Spleen (tissue), 13 donors: ENCODE measurements around the gene PGA4. TPM values are rescaled to one million over a fixed set of nuclear protein-coding genes. Genes with fewer than 3 reads are reported as not detected.
"Not testable (repeated sequence)": the region's sequence is repeated elsewhere in the genome, so short reads cannot be mapped to it uniquely, and the experiment has no call there.

Experiments
- DNase-seq: peaks from one replicate; pipeline ENCODE4 v3.0.0-alpha.2; 2020
- H3K27ac ChIP-seq, 8 donors: fragments of 200-600 bp; sonication (generic) in 7 of 8; 1 replicate in 4 of 8; 2 replicates in 4 of 8; pipeline versions ENCODE4 v1.5.0 to v1.8.0; 2016 to 2021; ENCODE audit warnings: inconsistent platforms in 4 of 8, mild to moderate bottlenecking in 4 of 8, moderate library complexity in 1 of 8
- H3K27me3 ChIP-seq, 7 donors: fragments of 200-600 bp; sonication (generic) in 6 of 7; replicated peaks in 1 of 7; 1 replicate in 4 of 7; 2 replicates in 3 of 7; pipeline versions ENCODE4 v1.5.0 to v1.8.0; 2016 to 2021; ENCODE audit warnings: inconsistent platforms in 3 of 7, mild to moderate bottlenecking in 1 of 7
- H3K36me3 ChIP-seq, 6 donors: fragments of 200-600 bp; sonication (generic) in 5 of 6; 1 replicate in 4 of 6; 2 replicates in 2 of 6; pipeline versions ENCODE4 v1.5.0 to v1.8.0; 2016 to 2021; ENCODE audit warnings: inconsistent platforms in 2 of 6
- H3K4me1 ChIP-seq, 6 donors: fragments of 200-600 bp; sonication (generic) in 5 of 6; 1 replicate in 3 of 6; 2 replicates in 3 of 6; pipeline versions ENCODE4 v1.5.0 to v1.8.0; 2016 to 2021; ENCODE audit warnings: inconsistent platforms in 3 of 6
- H3K4me3 ChIP-seq, 8 donors: fragments of 200-600 bp; sonication (generic) in 7 of 8; 1 replicate in 4 of 8; 2 replicates in 4 of 8; pipeline versions ENCODE4 v1.5.0 to v1.8.0; 2016 to 2021; ENCODE audit warnings: inconsistent platforms in 4 of 8, mild to moderate bottlenecking in 4 of 8, moderate library complexity in 2 of 8
- H3K9me3 ChIP-seq, 8 donors: fragments of 200-600 bp; sonication (generic) in 7 of 8; 1 replicate in 4 of 8; 2 replicates in 4 of 8; pipeline versions ENCODE4 v1.5.0 to v1.8.0; 2016 to 2021; ENCODE audit warnings: inconsistent platforms in 4 of 8
- POLR2A ChIP-seq, 3 donors: fragments of 450-650 bp; IDR thresholded peaks; one replicate each; pipeline ENCODE4 v1.5.1; 2017; ENCODE audit warnings: antibody characterized with exemption in 3 of 3, mild to moderate bottlenecking in 1 of 3
- POLR2AphosphoS5 ChIP-seq, 3 donors: sonication (generic); formaldehyde crosslinking; IDR thresholded peaks; one replicate each; pipeline ENCODE4 v1.5.1; 2017; ENCODE audit warnings: antibody characterized with exemption in 3 of 3
- WGBS, 5 donors: extraction: QIAGEN DNeasy Blood & Tissue Kit in 3 of 5; methylation state at CpG; one replicate each; pipeline versions ENCODE4 v1.1.5 to v1.1.7; 2013 to 2018; 5-methylcytosine and 5-hydroxymethylcytosine counted together
- intact Hi-C: fragments of 100-400 bp; cut with DNase I; formaldehyde crosslinking; loops from one replicate; pipeline ENCODE4 v1.15.0; 2023; ENCODE audit warnings: low total_unique reads
- long read RNA-seq, 2 donors: transcript quantifications; one replicate each; lab custom pipeline, GENCODE V29; 2026
- polyA plus RNA-seq, 3 donors: library from polyadenylated mRNA; stranded (reverse); fragments of 200-250 nt; gene quantifications; one replicate each; pipeline ENCODE4 v1.2.1, GENCODE V29; 2013
- total RNA-seq, 7 donors: library from RNA; depleted of rRNA in 3 of 7; stranded (reverse); fragments of >200 nt in 3 of 7; fragmentation: NEBNext Ultra II Directional in 4 of 7; extraction: Animal tissue kit (Norgen Biotek cat#: 25700) in 4 of 7; gene quantifications; one replicate each; pipeline versions ENCODE4 v1.1.0 to v1.2.1, GENCODE V29; 2016 to 2021
- TF ChIP-seq, protein P1 (sequence below), 11 experiments: fragments of 200-600 bp in 7 of 11; fragments of 450-650 bp in 4 of 11; sonication (generic) in 4 of 11; IDR thresholded peaks in 8 of 11; conservative IDR thresholded peaks in 3 of 11; 1 replicate in 7 of 11; 2 replicates in 4 of 11; pipeline versions ENCODE4 v1.4.0 to v1.8.0; 2016 to 2021; ENCODE audit warnings: antibody characterized with exemption in 11 of 11, inconsistent platforms in 4 of 11, mild to moderate bottlenecking in 1 of 11
- donor health status: healthy with polysubstance abuse.
- donor health status: DM: no; HTN: no; CAD: no; lungs with moderate emphysema.
- donor health status: DM: no; HTN: no; CAD: no.
- donor health status: Bipolar disorder and iron deficiency.
- donor health status: healthy.
- donor health status: DM: no; HTN: no; CAD: no.
- donor health status: DM: yes; HTN: yes; CAD: no.

The PGA4 gene
- total RNA-seq, result 10 to 100 TPM in 1 of 7 donors, 1 to 10 TPM in 5, not detected in 1; 1.2 to 12.2 (median 2.3) TPM
- 1 to 10 TPM in 1 of 3 donors, under 1 TPM in 2; 0.36 to 1.6 (median 0.93) TPM for polyA plus RNA-seq
- long read RNA-seq, donor 1, transcript PGA4-201 (9 exons, 1,748 nt), result major isoform, 7 of 15 reads
- long read RNA-seq, donor 1, partial matches to known transcripts, result 5 of 15 reads
- long read RNA-seq, donor 1, other reads (novel, unspliced or antisense), result 0 of 15 reads
- long read RNA-seq, donor 2, result 0 reads

GRCh38 chr11:61222047-61222446 lies at the start of gene PGA4:
Gene PGA4 (plus strand): TSS chr11:61222347. CDS start chr11:61222401, 54 bp downstream.
- H3K9me3 ChIP-seq, DNase-seq, H3K4me3 ChIP-seq, intact Hi-C loops, H3K36me3 ChIP-seq, H3K27me3 ChIP-seq, H3K27ac ChIP-seq, H3K4me1 ChIP-seq: not testable (repeated sequence)
- no CpG with 5 or more reads among the region's 8 CpGs for WGBS, 5 donors

GRCh38 chr11:61172356-61172755 lies 49.8 kb upstream of the PGA4 start:
- H3K36me3 ChIP-seq, result no peaks in the 10 kb centered on the region
- peaks cover 0 to 34% (median 25%) of the 10 kb centered on the region in 6 donors for H3K4me1 ChIP-seq
- peaks cover 0 to 6% (median 2%) of the 10 kb centered on the region in 8 donors for H3K9me3 ChIP-seq
- no peak for DNase-seq
- intact Hi-C loops, result no loop called here
- peak overlapping the region in 1 of 8 donors; percentile 21 for H3K4me3 ChIP-seq
- no peak for TF ChIP-seq POLR2A (IDR thresholded peaks at IDR 0.05)
- TF ChIP-seq, protein P1, sequence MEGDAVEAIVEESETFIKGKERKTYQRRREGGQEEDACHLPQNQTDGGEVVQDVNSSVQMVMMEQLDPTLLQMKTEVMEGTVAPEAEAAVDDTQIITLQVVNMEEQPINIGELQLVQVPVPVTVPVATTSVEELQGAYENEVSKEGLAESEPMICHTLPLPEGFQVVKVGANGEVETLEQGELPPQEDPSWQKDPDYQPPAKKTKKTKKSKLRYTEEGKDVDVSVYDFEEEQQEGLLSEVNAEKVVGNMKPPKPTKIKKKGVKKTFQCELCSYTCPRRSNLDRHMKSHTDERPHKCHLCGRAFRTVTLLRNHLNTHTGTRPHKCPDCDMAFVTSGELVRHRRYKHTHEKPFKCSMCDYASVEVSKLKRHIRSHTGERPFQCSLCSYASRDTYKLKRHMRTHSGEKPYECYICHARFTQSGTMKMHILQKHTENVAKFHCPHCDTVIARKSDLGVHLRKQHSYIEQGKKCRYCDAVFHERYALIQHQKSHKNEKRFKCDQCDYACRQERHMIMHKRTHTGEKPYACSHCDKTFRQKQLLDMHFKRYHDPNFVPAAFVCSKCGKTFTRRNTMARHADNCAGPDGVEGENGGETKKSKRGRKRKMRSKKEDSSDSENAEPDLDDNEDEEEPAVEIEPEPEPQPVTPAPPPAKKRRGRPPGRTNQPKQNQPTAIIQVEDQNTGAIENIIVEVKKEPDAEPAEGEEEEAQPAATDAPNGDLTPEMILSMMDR (IDR thresholded peaks at IDR 0.05 in 8 of 11, conservative IDR thresholded peaks at IDR 0.05 in 3 of 11), result no peak
- TF ChIP-seq POLR2AphosphoS5 (IDR thresholded peaks at IDR 0.05), result no peak
- H3K27ac ChIP-seq, result peak overlapping the region in 3 of 8 donors; percentile 42 to 73 (median 45)
- no peaks in the 10 kb centered on the region for H3K27me3 ChIP-seq
- 29 to 46% (median 33%) methylated on average over 5 of the region's 5 CpGs for WGBS, 5 donors

- H3K4me1 ChIP-seq, result peaks cover 0 to 29% (median 19%) of the 10 kb centered on the region in 6 donors
- H3K36me3 ChIP-seq, result no peaks in the 10 kb centered on the region
- H3K4me3 ChIP-seq, result peak overlapping the region in 1 of 8 donors; percentile 21
- intact Hi-C loops, result no loop called here
- TF ChIP-seq POLR2AphosphoS5 (IDR thresholded peaks at IDR 0.05) (no peak), POLR2A (IDR thresholded peaks at IDR 0.05) (no peak)
- TF ChIP-seq, protein P1 (IDR thresholded peaks at IDR 0.05 in 8 of 11, conservative IDR thresholded peaks at IDR 0.05 in 3 of 11), result no peak
- H3K27me3 ChIP-seq, result no peaks in the 10 kb centered on the region
- peak overlapping the region in 3 of 8 donors; percentile 42 to 73 (median 45) for H3K27ac ChIP-seq
- 86 to 93% (median 91%) methylated on average over 3 of the region's 3 CpGs for WGBS, 5 donors
- DNase-seq, result no peak
- H3K9me3 ChIP-seq, result peaks cover 0 to 6% (median 2%) of the 10 kb centered on the region in 8 donors
Observed at GRCh38 chr11:61172888-61173287, 49.3 kb upstream of the PGA4 start.

DNA sequence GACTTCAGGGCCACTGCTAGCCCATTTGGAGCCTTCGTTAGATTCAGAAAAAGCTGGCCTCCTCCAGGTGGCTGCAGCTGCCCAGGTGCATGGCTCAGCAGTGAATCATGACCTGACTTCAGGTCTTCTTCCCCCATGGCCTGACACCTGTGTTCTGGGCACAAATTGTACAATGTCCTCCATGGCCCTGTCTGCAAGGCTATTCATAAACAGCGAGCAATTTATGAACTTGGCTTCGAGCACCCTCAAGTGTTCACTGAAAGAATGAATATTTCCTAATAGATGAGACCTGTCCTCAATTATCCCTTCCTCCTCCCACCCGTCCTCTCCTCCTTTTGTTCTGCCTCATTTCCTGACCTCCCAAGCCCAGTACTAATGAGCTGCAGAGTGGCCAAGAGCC lies 48.7 kb upstream of the PGA4 start:
- H3K4me3 ChIP-seq, result no peak overlapping the region
- no peak for DNase-seq
- H3K36me3 ChIP-seq, result no peaks in the 10 kb centered on the region
- TF ChIP-seq, protein P1 (IDR thresholded peaks at IDR 0.05 in 8 of 11, conservative IDR thresholded peaks at IDR 0.05 in 3 of 11), result no peak
- TF ChIP-seq POLR2A (IDR thresholded peaks at IDR 0.05) (no peak), POLR2AphosphoS5 (IDR thresholded peaks at IDR 0.05) (no peak)
- 65 to 90% (median 78%) methylated on average over 4 of the region's 4 CpGs for WGBS, 5 donors
- no peaks in the 10 kb centered on the region for H3K27me3 ChIP-seq
- H3K4me1 ChIP-seq, result peaks cover 0 to 23% (median 14%) of the 10 kb centered on the region in 6 donors
- intact Hi-C loops, result no loop called here
- H3K27ac ChIP-seq, result no peak overlapping the region
- peaks cover 0 to 6% (median 2%) of the 10 kb centered on the region in 8 donors for H3K9me3 ChIP-seq
